Activated CD4-positive, CD25-positive, alpha-beta regulatory T cell treated with anti-CD3 and anti-CD28 coated beads, Interleukin-2, amount 50 U/mL, for 72 hours (primary cell): Measurements from ENCODE around the gene FXYD2.
"Not testable (repeated sequence)": the region's sequence is repeated elsewhere in the genome, so short reads cannot be mapped to it uniquely, and the experiment has no call there.

Experiments
- DNase-seq: peaks from one replicate; pipeline ENCODE4 v3.0.0; 2021

FXYD2 gene

DNA sequence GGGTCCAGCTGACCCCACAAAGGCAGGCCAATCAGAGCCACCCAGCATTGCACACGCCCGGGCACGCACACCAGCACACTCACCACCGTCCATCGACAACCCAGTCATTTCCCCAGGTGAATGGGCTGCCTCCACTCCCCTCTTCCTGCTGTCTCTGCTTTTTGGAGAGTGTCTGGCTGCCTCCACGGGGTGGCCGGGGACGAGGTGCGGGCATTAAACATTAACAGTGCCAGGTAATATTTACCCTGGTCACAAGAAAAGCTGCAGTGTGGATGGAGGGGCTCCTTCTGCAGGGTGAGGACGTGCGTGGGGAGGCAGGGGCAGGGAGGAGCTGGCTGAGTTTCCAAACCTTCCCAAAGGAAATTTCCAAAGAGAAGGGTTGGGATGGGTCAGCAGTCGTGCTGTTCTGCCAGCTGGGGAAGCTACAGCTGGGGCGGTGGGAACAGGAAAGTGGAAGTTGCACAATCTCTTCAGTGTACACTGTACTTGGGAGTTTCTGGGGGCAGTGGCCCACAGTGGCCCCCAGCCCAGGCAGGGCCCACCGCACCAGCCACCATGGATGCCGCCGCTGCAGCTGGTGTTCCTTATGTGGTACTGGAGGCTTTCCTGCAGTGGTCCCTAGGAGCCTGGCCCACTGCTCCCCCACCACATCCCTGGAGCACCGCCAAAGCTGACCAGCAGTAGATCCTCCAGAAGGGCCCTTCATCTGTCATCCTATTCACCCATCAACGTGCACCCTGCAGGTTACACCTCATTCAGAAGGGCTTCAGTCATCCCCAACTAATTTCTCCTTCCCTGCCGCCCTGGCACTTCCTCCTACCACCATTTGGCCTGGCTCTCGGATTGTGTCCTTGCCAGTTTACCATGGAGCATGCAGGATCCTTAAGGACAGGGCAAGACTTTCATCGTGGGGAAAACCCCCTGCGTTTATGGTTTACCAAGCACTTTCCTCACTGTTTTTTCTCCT lies at the start of gene FXYD2:
Gene FXYD2, minus strand, starts transcription at position 174 of the 967 bp plus-strand sequence. Its CDS starts 66 bp downstream, at position 108.
- peak; percentile 24 for DNase-seq

DNA sequence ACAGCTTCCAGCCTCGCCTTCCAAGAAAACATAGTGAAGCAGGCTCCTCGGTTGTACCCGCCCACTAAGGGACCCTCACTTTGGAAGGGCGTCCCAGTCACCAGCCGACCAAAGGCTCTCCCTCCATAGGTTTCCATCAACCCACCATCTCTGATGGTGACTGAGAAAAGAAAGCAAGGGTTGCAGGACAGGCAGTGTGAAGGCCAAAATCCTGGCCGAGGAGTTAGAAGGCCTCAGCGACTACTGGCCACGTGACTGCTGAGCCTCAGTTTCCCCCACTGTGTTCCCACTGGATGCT lies 49.2 kb upstream of the FXYD2 start:
- no peak for DNase-seq

DNA sequence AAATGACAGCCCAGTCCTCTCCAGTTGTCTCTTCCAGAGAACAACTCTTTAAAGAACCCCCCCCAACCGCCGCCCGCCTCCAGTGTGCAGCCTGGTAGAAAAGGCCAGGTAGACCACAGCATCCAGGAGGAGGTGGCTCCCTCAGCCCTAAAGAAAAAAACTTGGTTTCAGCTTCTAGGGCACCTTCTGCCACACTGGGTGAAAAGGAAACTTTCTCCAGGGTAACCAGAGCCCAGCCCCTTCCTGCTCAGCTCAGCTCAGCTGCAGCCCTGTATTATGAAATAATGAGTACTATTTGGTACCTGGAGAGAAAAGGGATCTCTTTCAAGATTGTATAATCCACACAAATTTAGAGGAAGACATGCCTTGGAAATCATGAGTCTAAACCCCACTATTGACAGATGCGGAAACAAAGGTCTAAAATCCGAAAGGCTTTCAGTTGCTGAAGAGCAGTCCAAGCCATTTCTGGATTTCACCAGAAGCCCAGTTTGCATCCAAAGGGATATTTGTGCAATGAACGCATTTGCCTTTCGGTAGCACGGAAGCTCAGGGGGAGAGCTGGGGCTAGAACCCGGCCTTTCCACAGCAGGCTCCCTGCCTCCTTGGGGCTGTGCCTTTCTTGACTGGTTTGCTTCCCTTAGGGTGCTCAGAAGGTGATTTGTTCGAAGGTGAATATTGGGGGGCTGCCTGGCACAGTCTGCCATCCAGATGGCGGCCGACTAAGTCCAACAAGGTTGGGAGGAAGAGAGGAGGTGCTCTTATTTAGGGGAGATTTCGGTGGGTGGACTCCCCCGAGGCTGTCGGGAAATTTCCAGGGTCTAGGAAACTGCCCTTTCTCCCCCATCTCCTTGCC lies 48.7 kb upstream of the FXYD2 start:
- no peak for DNase-seq

DNA sequence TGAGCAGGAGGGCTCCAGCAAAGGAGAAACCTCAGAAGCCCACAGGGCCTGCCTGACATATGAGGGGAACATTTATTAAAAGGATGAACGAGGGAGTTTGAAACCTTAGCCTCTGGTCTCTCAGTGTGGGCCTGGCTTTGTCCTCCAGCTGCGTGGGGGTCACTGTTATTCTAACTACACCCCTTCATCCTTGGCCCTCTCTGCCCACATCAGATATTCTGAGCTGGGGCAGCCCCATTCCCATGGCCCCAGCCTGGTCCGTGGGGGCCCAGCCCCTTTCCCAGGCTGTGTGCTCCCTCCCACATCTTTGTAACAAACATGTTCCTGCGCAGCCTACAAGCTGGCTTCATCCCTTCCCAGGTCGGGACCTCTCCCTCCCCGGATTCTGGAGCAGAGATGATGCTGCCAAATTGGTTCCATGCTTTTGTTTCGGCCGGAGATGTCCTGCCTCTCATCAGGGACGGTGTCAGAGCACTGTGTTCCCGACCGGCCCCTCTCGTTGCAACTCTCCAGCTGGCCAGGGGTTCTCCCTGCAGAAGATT lies 47.9 kb upstream of the FXYD2 start:
- DNase-seq: no peak

DNA sequence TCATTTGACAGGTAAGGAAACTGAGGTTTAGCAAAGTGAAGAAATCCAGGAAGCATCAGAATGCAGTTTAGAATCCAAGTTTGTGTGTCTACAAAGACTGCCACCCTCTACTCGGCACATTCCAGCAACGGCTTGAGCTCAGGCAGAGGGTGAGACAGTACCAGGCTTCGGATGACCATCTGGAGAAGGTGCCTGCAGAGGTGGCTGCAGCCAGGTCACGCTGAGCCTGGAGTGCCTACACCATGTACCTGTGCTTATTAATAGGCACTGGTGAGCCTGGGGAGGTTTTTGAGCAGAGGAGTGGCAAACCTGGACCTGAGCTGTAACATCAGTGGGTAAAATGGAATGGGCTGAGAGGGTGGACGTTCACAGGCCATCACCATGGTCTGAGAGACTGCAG lies 47.2 kb upstream of the FXYD2 start:
- DNase-seq: no peak

DNA sequence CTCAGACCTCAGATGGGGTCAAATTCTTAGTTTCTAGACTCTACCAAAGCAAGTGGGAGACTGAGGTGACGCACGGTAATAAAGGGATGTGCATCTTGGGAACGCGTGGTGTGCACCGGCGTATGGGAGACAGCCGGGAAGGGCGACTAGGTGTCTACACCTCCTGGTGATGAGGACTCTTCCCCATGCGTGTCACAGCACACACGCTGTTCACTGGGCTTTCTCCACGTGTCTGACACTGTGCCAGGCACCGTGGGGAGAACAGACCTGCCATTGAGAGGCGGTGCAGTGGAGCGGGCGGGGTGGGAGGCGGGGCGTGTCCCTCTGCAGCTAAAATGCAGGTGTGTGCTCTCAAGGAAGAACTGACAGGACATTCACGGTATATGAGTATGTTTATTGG lies 46.6 kb upstream of the FXYD2 start:
- no peak for DNase-seq

DNA sequence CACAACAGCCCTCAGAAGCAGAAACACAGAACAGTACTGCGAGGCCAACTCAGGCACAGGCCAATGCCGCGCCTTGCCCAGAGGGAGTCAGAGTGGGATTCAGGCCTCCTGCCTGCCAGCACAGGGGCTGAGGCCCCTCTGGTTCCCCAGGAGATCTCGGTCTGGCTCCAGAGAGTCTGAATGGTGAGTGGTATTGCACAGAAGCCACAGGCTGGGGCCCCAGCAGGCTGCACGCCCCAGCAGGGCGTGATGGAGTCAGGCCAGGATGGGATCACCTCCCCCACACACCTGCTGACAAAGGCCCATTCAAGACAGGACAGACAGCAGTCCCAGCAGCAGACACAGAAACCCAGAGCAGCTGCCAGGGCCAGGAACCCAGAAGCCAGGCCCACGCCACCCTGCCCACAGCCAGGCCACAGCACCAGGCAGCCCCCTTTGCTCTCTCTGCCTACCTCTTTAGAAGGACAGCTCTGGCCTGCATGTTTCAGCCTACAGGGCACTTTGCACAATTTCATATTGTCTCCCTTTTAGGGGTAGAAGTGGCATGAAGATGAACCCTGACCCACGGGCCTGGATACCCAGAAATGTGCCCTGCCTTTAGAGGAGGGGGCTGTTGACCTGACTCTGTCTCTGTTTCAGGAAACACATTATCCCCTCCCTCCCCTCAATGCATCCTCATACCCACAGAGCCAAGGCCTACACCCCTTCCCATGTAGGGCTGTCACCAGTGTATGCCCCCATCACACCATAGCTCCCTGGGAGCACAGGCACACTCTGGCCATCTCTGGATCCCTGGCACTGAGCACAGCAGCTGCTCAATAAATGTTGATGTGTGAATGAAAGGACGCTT lies 45.8 kb upstream of the FXYD2 start:
- no peak for DNase-seq

DNA sequence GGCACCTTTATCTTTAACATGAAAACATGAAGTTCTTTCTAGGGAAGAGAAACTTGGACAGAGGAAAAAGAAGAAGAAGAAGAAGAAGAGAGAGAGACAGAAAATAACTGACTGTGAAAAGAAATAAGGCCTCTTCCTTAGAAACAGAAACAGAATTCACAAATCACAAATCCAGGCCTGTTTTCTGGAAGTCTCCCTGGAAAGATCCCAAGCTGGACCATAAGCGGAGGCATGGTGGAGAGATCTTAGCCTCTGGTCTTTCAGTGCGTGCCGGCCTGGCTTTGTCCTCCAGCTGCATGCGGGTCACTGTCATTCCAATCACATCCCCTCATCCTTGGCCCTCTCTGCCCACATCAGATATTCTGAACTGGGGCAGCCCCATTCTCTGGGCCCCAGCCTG lies 45.1 kb upstream of the FXYD2 start:
- DNase-seq: no peak

DNA sequence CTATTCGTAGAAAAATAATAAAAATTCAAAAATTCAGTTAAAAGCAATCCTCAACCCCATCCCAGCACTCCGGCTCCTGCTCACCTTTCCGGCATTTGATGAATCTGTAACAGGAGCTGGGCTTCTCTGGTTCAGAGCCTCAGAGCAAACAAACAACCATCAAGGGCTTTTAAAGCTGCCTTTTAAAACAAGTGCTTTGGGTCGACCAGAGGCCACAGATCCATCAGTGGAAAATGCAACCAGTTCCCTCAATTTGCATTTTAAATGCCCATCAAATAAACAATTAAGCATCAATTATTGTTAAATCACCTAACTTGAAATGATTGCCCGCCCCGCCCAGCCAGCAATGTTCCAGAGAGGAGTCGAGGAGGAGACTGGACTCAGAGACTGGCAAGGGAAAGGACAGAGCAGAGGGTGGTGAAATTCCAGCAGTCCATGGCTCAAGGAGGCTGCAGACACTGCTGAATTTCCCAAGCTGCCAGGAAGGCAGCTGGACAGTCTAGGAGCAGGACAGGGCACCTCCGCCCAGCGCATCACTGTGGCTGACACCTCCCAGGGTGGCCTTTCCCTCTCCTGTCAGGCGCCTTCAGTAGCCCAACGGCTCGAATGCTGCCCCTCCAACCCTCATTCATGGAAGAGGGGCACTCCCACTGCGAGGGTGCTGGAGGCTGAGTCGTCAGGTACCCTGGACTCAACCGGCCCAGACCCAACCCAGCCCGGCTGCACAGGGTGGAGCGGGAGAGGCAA lies 44.4 kb upstream of the FXYD2 start:
- no peak for DNase-seq

DNA sequence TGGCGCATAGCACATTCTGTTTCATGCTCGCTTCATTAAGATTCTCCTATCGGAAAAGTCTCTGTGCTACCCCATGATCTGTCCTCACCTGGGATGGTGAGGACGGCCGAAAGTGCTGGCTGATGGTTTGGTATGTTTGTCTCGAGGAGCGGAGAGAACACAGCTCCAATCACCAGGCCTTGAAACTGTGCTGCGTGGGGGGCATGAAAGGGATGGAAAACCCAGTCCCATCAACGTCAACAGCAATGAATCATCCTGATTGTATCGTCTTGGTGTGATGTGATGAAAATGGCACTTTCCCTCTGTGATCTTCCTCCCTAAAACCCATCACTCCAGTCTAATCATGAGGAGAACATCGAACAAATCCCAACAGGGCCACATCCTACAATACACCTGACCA lies 43.5 kb upstream of the FXYD2 start:
- no peak for DNase-seq

DNA sequence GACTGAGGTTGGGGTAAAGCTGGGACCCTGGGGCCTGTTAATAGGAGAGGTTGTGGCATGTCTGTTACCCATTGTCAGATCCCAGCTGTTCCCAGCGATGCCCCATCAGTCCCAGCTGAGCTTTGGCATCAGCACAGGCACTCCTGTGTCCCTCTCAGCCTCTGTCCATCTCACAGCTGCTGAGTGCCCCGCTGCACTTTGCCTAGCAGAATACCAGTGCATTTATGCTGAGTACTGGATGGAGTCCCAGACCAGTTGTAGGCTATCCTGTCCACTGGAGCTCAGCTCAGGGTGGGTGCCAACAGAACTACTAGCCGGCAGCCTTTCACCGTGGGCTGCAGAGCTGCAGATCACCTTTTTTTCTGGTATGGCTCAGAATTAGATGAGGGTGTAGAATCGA lies 42.0 kb upstream of the FXYD2 start:
- DNase-seq: no peak

DNA sequence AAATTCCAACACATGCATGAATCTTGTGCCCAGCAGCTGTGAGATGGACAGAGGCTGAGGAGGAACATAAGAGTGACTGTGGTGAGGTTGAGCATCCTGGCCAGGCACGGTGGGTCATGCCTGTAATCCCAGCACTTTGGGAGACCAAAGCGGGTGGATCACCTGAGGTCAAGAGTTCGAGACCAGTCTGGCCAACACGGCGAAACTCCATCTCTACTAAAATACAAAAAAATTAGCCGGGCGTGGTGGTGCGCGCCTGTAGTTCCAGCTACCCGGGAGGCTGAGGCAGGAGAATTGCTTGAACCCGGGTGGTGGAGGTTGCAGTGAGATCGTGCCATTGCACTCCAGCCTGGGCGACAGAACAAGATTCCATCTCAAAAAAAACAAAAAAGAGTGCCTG lies 41.0 kb upstream of the FXYD2 start:
- not testable (repeated sequence) for DNase-seq

DNA sequence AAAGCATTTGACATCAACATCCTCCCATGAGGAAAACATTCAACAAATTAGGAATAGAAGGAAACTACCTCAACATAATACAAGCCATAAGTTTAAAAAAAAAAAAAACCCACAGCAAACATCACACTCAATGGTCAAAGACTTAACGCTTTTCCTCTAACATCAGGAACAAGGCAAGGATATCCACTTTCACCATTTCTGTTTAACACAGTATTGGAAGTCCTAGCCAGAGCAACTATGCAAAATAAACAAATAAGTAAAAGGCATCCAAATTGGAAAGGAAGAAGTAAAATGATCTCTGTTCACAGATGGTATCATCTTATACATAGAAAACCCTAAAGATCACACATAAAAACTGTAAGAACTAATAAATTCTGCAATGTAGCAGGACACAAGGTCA lies 38.8 kb upstream of the FXYD2 start:
- no peak for DNase-seq

DNA sequence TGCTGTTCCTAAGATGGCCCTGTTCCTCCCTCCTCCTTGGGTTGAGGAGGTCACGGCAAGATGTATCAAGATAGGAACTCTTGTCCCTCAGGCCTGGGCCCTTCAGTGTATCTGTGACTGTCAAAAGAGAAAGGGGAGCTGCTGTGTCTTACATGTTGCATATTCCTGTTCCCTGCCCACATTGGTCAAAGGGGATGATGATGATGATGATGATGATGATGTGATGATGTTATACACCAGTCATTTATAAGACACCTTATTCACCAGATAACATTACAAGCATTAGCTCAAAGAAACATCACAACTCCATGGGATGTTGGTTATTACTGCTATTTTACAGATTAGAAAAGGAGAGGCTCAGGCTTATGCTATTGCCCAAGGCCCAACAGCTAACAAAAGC lies 38.2 kb upstream of the FXYD2 start:
- DNase-seq: no peak

DNA sequence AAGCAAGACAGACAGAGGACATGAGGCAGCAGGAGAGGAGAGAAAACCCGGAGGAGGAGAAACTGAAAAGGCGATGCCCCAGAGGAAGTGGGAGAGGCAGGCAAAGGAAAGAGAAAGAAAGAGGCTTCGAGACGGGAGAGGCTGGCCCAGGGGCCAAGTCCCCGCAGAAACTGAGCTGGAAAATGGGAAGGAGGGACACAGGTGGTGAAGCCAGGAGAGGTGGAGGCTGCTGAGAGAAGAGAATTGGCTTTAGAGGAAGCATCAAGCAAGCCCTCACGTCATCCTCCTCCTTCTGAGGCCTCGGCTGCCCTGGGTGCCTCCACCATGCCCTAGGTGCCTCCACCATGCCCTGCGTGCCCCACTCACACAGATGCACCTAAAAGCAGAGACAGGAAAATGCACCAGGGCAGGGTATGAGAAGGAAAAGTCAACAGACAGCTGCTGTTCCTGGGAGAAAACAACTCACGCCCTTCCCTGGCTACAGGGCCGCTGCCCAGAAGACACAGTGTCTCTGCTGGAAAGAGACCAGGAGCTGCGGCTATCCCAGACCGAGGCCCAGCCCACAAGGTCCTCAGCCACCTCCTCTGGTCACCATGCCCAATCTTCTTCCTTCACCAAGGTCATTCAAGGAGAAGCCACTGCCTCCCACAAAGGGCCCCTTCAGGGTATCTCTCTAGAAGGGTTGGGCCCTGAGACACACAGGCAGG lies 37.6 kb upstream of the FXYD2 start:
- no peak for DNase-seq

DNA sequence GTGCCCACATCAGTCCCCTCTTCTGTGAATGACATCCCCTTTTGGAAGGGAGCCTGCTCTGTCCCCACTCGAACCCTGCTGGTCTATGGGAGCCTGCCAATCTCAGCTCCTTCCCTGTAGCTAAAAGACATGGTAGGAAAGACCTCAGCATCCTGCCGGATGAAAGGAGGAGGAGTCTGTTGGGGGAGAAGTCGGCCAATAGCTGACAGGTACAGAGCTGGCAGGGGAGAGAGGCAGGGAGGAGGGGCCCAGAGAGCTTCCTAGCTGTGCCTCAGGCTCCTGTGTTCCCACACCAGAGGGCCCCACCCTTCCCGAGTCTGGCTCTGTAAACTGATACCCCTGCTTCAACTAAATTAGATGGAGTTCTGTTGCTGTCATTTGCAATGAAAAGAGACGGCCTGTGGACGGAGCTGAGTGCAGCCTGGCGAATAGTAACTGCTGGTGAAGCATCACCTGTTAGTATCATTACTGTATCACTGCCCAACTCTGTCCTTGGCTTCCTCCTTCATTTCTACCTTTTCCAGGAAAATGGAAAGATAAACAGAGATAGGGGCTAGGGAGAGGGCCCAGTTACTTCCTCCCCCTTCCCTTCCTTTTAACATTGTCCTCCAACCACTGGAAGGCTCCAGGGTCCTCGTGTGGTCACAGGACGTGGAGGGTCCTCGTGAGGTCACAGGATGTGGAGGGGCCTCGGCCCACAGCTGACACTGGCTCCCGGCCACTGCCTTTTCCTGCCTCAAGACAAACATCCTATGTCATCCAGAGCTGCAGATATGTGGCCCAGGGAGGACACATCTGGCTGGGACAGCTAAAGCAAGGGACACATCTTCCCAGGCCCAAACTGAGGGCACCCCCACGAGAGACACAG lies 36.8 kb upstream of the FXYD2 start:
- DNase-seq: peak; percentile 3

DNA sequence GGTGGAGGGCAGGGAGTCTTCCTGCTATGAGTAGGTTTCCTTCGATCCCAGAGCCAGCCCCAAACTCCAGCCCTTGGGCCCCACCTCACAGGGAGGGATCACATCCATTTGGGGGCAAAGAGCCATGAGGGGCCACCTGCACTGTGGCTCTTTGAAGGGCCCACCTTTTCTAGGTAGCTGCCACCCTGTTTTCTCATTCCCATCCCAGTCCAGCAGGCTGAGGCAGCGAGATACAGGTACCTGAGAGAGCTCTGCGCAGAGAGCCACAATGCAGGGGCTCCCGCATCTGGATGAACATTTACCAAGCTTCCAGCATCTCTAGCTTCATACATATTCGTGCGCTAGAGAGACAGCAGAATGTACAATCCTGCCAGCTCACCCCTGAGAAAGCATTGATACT lies 35.6 kb upstream of the FXYD2 start:
- peak; percentile 3 for DNase-seq

DNA sequence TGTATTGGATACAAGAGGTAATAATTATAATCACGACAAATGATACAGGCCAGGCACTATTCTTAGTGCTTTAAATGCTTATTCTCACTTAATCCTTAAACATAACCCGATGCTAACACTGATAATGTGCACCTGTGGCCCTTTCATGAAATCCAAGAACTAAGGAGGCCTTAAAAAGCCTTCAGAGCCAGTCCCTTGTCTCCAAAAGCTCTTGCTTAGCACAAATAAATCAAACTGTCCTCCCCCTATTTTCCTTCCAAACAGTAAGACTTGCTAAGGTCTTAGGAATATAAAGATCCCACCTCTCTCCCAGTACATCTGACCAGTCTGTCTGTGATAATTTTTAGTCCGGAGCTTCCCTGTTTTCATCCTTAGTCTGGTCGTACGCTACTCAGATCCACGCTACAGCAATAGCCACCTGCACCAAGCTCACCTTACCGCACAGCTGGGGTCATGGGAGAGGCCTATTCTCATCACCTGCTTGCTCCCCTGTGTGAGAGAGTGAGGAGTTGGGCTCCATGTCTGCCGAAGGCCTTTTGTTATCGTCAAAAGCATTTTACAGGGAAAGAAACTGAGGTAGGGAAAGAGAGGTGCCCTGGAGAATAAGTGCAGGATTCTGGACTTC lies 35.1 kb upstream of the FXYD2 start:
- peak; percentile 11 for DNase-seq

DNA sequence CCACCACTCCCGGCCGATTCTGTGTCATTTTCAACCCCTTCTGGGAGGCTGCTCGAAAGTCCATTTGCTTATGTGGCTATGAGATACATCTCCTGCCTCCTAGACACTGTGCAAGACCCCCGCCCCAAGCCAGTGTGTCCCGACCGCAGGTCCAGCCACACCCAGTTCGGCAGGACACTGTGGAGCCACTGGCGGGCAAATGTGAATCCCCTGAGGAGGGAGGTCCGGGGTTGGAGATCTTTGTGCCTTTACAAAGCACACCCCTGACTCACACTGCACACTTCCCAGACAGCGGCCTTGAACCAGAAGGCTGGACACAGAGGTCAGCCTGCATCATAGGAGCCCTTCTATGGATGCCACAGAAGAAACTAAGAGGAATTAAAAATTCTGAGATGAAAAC lies 34.5 kb upstream of the FXYD2 start:
- peak; percentile 1 for DNase-seq
